ENCODE data around the gene GPHB5.
"Not testable (repeated sequence)": the region's sequence is repeated elsewhere in the genome, so short reads cannot be mapped to it uniquely, and the experiment has no call there.

GPHB5 gene

GRCh38 chr14:63287666-63288483 is 30.9 kb downstream of the GPHB5 start:
- CTCF ChIA-PET = interaction anchor here (0.7 to 1.4 kb wide), 2 partner anchors 20 to 1545 kb away, joined by 4 to 7 read pairs; no protein-coding TSS in a partner anchor
- TF ChIP-seq CTCF (conservative IDR thresholded peaks at IDR 0.05; ENCODE audit: low read depth) = no peak
- H3K27ac ChIP-seq = no peak overlapping the region
- DNase-seq (ENCODE audit: low spot score) = no peak
- POLR2A ChIA-PET (ENCODE audit: low non-redundant PET) = no interaction called here

GRCh38 chr14:63286071-63286470 is 32.7 kb downstream of the GPHB5 start:
- no peak for TF ChIP-seq CTCF (conservative IDR thresholded peaks at IDR 0.05; ENCODE audit: low read depth)
- POLR2A ChIA-PET (ENCODE audit: low non-redundant PET) = no interaction called here
- H3K27ac ChIP-seq = no peak overlapping the region
- CTCF ChIA-PET = no interaction called here
- DNase-seq (ENCODE audit: low spot score) = no peak

- POLR2A ChIA-PET (ENCODE audit: low non-redundant PET) = no interaction called here
- CTCF ChIA-PET = no interaction called here
- no peak for DNase-seq (ENCODE audit: low spot score)
- H3K27ac ChIP-seq = no peak overlapping the region
- TF ChIP-seq CTCF (conservative IDR thresholded peaks at IDR 0.05; ENCODE audit: low read depth) = no peak
These were observed 34.9 kb downstream of the GPHB5 start for GRCh38 chr14:63283884-63284248.

- POLR2A ChIA-PET (ENCODE audit: low non-redundant PET) = no interaction called here
- no peak for DNase-seq (ENCODE audit: low spot score)
- TF ChIP-seq CTCF (conservative IDR thresholded peaks at IDR 0.05; ENCODE audit: low read depth) = no peak
- CTCF ChIA-PET = interaction anchor here (0.8 kb wide), 1 partner anchor 1157 kb away, joined by 4 read pairs; no protein-coding TSS in a partner anchor
- H3K27ac ChIP-seq = no peak overlapping the region
These were observed 35.5 kb downstream of the GPHB5 start for GRCh38 chr14:63282997-63283883.

GRCh38 chr14:63279933-63280332 is 38.8 kb downstream of the GPHB5 start:
- CTCF ChIA-PET = interaction anchor here (0.7 to 1.0 kb wide), 2 partner anchors 12 to 14 kb away, joined by 3 to 5 read pairs; no protein-coding TSS in a partner anchor
- DNase-seq (ENCODE audit: low spot score); POLR2A ChIA-PET (ENCODE audit: low non-redundant PET); H3K27ac ChIP-seq: not testable (repeated sequence)

GRCh38 chr14:63277591-63278183 is 41.0 kb downstream of the GPHB5 start:
- ChIA-PET POLR2A (ENCODE audit: low non-redundant PET) (no interaction called here), CTCF (interaction anchor here (0.6 to 1.7 kb wide), 8 partner anchors 11 to 1687 kb away, joined by 3 to 8 read pairs (median 4); no protein-coding TSS in a partner anchor)
- H3K27ac ChIP-seq = no peak overlapping the region
- no peak for TF ChIP-seq CTCF (conservative IDR thresholded peaks at IDR 0.05; ENCODE audit: low read depth)
- DNase-seq (ENCODE audit: low spot score) = no peak

Data from RWPE1 (cell line).